ENCODE results near the gene GPR108. TPM values are rescaled to one million over a fixed set of nuclear protein-coding genes. Genes with fewer than 3 reads are reported as not detected.

The GPR108 gene
- total RNA-seq, 1 experiment from 2014 or later: 53.6 TPM

- H3K36me3 Mint-ChIP-seq (ENCODE audit: insufficient read depth, unreplicated experiment): no peaks in the 10 kb centered on the region
- Histone ChIP-seq H3K27me3 (replicated peaks; ENCODE audit: control insufficient read depth, insufficient read depth, low read length) (no peaks in the 10 kb centered on the region), H3K9me3 (no peaks in the 10 kb centered on the region), H3K4me1 (no peaks in the 10 kb centered on the region), H3K4me3 (ENCODE audit: low read depth, low read length) (no peak overlapping the region), H3K36me3 (ENCODE audit: control insufficient read depth, insufficient read depth, low read length) (no peaks in the 10 kb centered on the region)
- BruUV-seq (replicated peaks): no TSS peak
- TF ChIP-seq CTCF (IDR thresholded peaks at IDR 0.05; ENCODE audit: insufficient read depth in 1 of 2, low read depth in 1 of 2, low read length in 1 of 2, severe bottlenecking in 1 of 2, unreplicated experiment in 1 of 2): no peak
- no peaks in the 10 kb centered on the region for H3K4me1 Mint-ChIP-seq (ENCODE audit: low read depth, unreplicated experiment)
- POLR2A ChIA-PET: no interaction called here
- no peak for DNase-seq
- CTCF ChIA-PET: no interaction called here
- intact Hi-C loops (cut with micrococcal nuclease; ENCODE audit: unreplicated experiment): no loop called here
- no peak overlapping the region for H3K4me3 Mint-ChIP-seq (ENCODE audit: unreplicated experiment)
- H3K27ac Mint-ChIP-seq (ENCODE audit: unreplicated experiment): no peak overlapping the region
- no peaks in the 10 kb centered on the region for H3K9me3 Mint-ChIP-seq (ENCODE audit: unreplicated experiment)
- H3K27me3 Mint-ChIP-seq (ENCODE audit: insufficient read depth, unreplicated experiment): peaks cover 9% of the 10 kb centered on the region
Observed at GRCh38 chr19:6708346-6708745, 29.0 kb downstream of the GPR108 start.

- ChIA-PET CTCF (no interaction called here), POLR2A (no interaction called here)
- Histone ChIP-seq H3K36me3 (ENCODE audit: control insufficient read depth, insufficient read depth, low read length) (no peaks in the 10 kb centered on the region), H3K9me3 (no peaks in the 10 kb centered on the region), H3K4me1 (no peaks in the 10 kb centered on the region), H3K4me3 (ENCODE audit: low read depth, low read length) (no peak overlapping the region), H3K27me3 (replicated peaks; ENCODE audit: control insufficient read depth, insufficient read depth, low read length) (no peaks in the 10 kb centered on the region)
- DNase-seq: no peak
- no peaks in the 10 kb centered on the region for H3K4me1 Mint-ChIP-seq (ENCODE audit: low read depth, unreplicated experiment)
- H3K9me3 Mint-ChIP-seq (ENCODE audit: unreplicated experiment): no peaks in the 10 kb centered on the region
- no peak overlapping the region for H3K4me3 Mint-ChIP-seq (ENCODE audit: unreplicated experiment)
- intact Hi-C loops (cut with micrococcal nuclease; ENCODE audit: unreplicated experiment): no loop called here
- H3K27me3 Mint-ChIP-seq (ENCODE audit: insufficient read depth, unreplicated experiment): peaks cover 9% of the 10 kb centered on the region
- H3K36me3 Mint-ChIP-seq (ENCODE audit: insufficient read depth, unreplicated experiment): no peaks in the 10 kb centered on the region
- BruUV-seq (replicated peaks): no TSS peak
- no peak overlapping the region for H3K27ac Mint-ChIP-seq (ENCODE audit: unreplicated experiment)
- no peak for TF ChIP-seq CTCF (IDR thresholded peaks at IDR 0.05; ENCODE audit: insufficient read depth in 1 of 2, low read depth in 1 of 2, low read length in 1 of 2, severe bottlenecking in 1 of 2, unreplicated experiment in 1 of 2)
Observed at GRCh38 chr19:6707658-6708018, 29.7 kb downstream of the GPR108 start.

GRCh38 chr19:6707011-6707657, 30.2 kb downstream of the GPR108 start:
- TF ChIP-seq CTCF (IDR thresholded peaks at IDR 0.05; ENCODE audit: insufficient read depth in 1 of 2, low read depth in 1 of 2, low read length in 1 of 2, severe bottlenecking in 1 of 2, unreplicated experiment in 1 of 2): no peak
- ChIA-PET CTCF (no interaction called here), POLR2A (no interaction called here)
- no peak overlapping the region for H3K4me3 ChIP-seq (ENCODE audit: low read depth, low read length)
- no peaks in the 10 kb centered on the region for H3K36me3 Mint-ChIP-seq (ENCODE audit: insufficient read depth, unreplicated experiment)
- H3K9me3 ChIP-seq: no peaks in the 10 kb centered on the region
- intact Hi-C loops (cut with micrococcal nuclease; ENCODE audit: unreplicated experiment): no loop called here
- no peak overlapping the region for H3K4me3 Mint-ChIP-seq (ENCODE audit: unreplicated experiment)
- no peaks in the 10 kb centered on the region for H3K4me1 Mint-ChIP-seq (ENCODE audit: low read depth, unreplicated experiment)
- no peak overlapping the region for H3K27ac Mint-ChIP-seq (ENCODE audit: unreplicated experiment)
- no peaks in the 10 kb centered on the region for H3K27me3 ChIP-seq (replicated peaks; ENCODE audit: control insufficient read depth, insufficient read depth, low read length)
- no TSS peak for BruUV-seq (replicated peaks)
- H3K36me3 ChIP-seq (ENCODE audit: control insufficient read depth, insufficient read depth, low read length): no peaks in the 10 kb centered on the region
- no peak for DNase-seq
- H3K9me3 Mint-ChIP-seq (ENCODE audit: unreplicated experiment): no peaks in the 10 kb centered on the region
- peaks cover 9% of the 10 kb centered on the region for H3K27me3 Mint-ChIP-seq (ENCODE audit: insufficient read depth, unreplicated experiment)
- H3K4me1 ChIP-seq: no peaks in the 10 kb centered on the region

Measured in Caco-2 (cell line).